Osteoblast (primary cell): Measurements from ENCODE around the gene BRAT1. TPM values are rescaled to one million over a fixed set of nuclear protein-coding genes. Genes with fewer than 3 reads are reported as not detected.
"Not testable (repeated sequence)": the region's sequence is repeated elsewhere in the genome, so short reads cannot be mapped to it uniquely, and the experiment has no call there.

Experiments
- DNase-seq: peaks from one replicate; pipeline ENCODE4 v3.0.0; 2011; ENCODE audit warnings: low spot score, mixed read lengths; ENCODE audit not compliant: insufficient read length; ENCODE audit errors: missing footprints
- H2AFZ ChIP-seq: 2 replicates; pipeline ENCODE4 v1.6.0; 2011; ENCODE audit warnings: mild to moderate bottlenecking, low read length
- H3K27ac ChIP-seq: 2 replicates; pipeline ENCODE4 v1.5.1; 2011; ENCODE audit warnings: mild to moderate bottlenecking, low read depth, low read length, moderate library complexity
- H3K27me3 ChIP-seq: 2 replicates; pipeline ENCODE4 v1.6.0; 2012; ENCODE audit warnings: mild to moderate bottlenecking, control low read depth, inconsistent platforms, low read length, moderate library complexity; ENCODE audit not compliant: insufficient read depth
- H3K36me3 ChIP-seq: 2 replicates; pipeline ENCODE4 v1.5.1; 2011; ENCODE audit warnings: mild to moderate bottlenecking, low read length, control low read depth, moderate library complexity; ENCODE audit not compliant: insufficient read depth
- H3K4me1 ChIP-seq: 2 replicates; pipeline ENCODE4 v1.5.1; 2011; ENCODE audit warnings: mild to moderate bottlenecking, low read length, control low read depth, moderate library complexity; ENCODE audit not compliant: insufficient read depth
- H3K4me2 ChIP-seq: 2 replicates; pipeline ENCODE4 v1.6.0; 2011; ENCODE audit warnings: mild to moderate bottlenecking, low read length; ENCODE audit not compliant: insufficient read depth
- H3K4me3 ChIP-seq: fragments of 200-600 bp; sonication (generic); 3 replicates; pipeline ENCODE4 v1.5.1; 2012; ENCODE audit warnings: mild to moderate bottlenecking, low read length, inconsistent platforms; ENCODE audit not compliant: insufficient read depth
- H3K79me2 ChIP-seq: 2 replicates; pipeline ENCODE4 v1.6.0; 2012; ENCODE audit warnings: mild to moderate bottlenecking, low read length, control low read depth, inconsistent platforms; ENCODE audit not compliant: insufficient read depth
- H3K9me3 ChIP-seq: 2 replicates; pipeline ENCODE4 v1.5.1; 2011; ENCODE audit warnings: low read depth, low read length, control low read depth
- H4K20me1 ChIP-seq: 2 replicates; pipeline ENCODE4 v1.6.0; 2012; ENCODE audit warnings: mild to moderate bottlenecking, low read length, control low read depth; ENCODE audit not compliant: insufficient read depth
- CTCF ChIP-seq: IDR thresholded peaks from 2 replicates; pipeline ENCODE4 v1.5.1; 2011; ENCODE audit warnings: mild to moderate bottlenecking, low read depth, low read length, moderate library complexity; ENCODE audit errors: extremely low read depth
- total RNA-seq: library from RNA; depleted of rRNA; stranded (reverse); fragments of >200 nt; gene quantifications from 2 replicates; pipeline ENCODE4 v1.2.3, GENCODE V29; 2012

The BRAT1 gene
- total RNA-seq, 1 donor: 28.2 TPM

DNA sequence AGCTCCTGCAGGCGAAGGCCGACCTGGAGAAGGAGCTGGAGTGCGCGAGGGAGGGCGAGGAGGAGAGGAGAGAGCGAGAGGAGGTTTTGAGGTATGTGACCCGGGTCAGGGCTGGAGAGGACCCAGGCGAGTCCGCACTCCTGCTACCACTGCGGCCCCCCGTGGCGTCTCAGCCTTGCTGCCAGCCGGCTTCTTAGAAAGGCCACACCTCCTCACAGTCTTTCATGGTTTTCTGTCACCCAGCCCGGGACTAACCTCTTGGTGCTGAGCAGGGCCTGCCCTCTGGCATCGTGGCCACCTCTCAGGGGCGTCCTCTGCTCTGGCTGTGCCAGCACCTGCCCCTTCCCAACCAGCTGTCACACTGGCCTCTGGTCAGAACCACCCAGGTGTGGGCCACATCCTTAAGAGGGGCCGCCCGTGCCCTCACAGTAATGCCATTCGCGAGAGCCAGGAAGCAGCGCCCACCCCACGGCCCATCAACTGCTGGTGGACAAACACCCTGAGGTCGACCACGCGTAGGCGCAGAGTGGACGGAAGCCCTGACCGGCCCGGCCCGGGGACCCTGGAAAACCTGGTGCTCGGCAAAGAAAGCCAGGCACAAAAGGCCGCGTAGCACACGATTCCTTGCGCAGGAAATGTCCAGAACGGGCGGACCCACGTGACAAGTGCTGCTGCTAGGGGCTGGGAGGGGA, 37.9 kb upstream of the BRAT1 start:
- Histone ChIP-seq H4K20me1 (no peaks in the 10 kb centered on the region), H3K27ac (no peak overlapping the region), H3K4me3 (no peak overlapping the region), H3K9me3 (no peaks in the 10 kb centered on the region), H3K79me2 (no peaks in the 10 kb centered on the region), H2AFZ (no peak overlapping the region), H3K4me2 (no peak overlapping the region), H3K36me3 (peaks cover 15% of the 10 kb centered on the region), H3K4me1 (no peaks in the 10 kb centered on the region), H3K27me3 (no peaks in the 10 kb centered on the region)
- TF ChIP-seq CTCF: no peak
- DNase-seq: no peak

DNA sequence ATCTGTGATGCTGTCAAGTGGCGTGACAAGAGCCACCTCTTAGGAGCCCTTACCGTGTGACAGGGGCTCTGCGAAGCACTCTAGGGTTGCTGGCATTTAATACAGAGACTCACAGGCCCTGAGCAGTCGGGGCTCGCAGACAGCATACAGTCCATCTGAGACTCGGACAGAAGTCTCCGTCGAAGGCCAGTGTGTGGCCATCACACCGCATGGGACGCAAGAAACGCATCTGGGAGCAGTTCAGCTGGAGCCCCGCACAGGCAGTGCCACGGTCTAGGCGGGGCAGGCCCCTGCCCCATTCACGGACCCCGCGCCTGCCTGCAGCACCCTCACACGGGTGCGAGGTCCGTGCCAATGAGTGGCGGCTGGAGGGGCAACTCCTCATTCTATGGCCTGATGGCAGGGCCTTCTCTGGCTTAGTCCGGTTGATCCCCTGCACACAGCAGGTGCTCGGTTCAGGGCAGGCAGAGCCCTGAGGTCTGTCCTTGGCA, 37.1 kb upstream of the BRAT1 start:
- Histone ChIP-seq H3K27me3 (no peaks in the 10 kb centered on the region), H2AFZ (no peak overlapping the region), H3K4me1 (no peaks in the 10 kb centered on the region), H3K79me2 (no peaks in the 10 kb centered on the region), H4K20me1 (no peaks in the 10 kb centered on the region), H3K9me3 (no peaks in the 10 kb centered on the region), H3K4me2 (no peak overlapping the region), H3K36me3 (peaks cover 15% of the 10 kb centered on the region), H3K27ac (no peak overlapping the region), H3K4me3 (no peak overlapping the region)
- TF ChIP-seq CTCF: no peak
- no peak for DNase-seq

DNA sequence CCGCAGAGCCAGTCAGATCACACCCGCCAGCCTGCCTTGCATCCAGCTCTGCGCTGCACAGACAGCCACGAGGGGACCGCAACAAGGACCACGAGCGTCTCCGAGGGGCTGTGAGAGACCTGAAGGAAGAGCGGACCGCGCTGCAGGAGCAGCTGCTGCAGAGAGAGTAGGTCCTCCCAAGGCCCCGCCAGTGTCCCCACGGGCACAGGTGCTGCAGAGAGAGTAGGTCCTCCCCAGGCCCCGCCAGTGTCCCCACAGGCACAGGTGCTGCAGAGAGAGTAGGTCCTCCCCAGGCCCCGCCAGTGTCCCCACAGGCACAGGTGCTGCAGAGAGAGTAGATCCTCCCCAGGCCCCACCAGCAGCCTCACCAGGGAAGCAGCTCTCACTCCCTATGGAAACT, 34.6 kb upstream of the BRAT1 start:
- H3K4me2 ChIP-seq, H3K4me1 ChIP-seq, H2AFZ ChIP-seq, H3K27me3 ChIP-seq, H3K79me2 ChIP-seq, H4K20me1 ChIP-seq, H3K27ac ChIP-seq, DNase-seq, H3K9me3 ChIP-seq, H3K4me3 ChIP-seq: not testable (repeated sequence)
- H3K36me3 ChIP-seq: peaks cover 21% of the 10 kb centered on the region

DNA sequence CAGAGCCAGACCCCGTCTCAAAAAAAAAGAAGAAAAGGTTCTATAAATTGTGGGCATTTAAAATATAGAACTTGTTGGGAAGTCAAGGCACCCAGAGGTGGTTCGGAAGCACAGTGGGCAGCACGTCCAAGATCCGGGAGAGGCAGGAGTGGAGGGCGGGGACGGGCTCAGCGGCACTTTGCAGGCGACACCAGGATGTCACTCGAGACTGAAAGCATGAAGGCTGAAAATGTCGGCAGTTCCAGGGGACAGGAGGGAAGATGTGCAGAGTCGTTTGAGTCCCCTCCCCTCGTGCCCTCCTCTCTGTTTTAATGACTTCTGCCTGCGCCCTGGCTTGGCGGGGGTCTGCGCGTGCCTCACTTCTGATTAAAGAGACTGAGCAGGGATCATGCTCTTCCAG, 34.0 kb upstream of the BRAT1 start:
- Histone ChIP-seq H2AFZ (no peak overlapping the region), H3K27me3 (no peaks in the 10 kb centered on the region), H3K79me2 (no peaks in the 10 kb centered on the region), H3K9me3 (no peaks in the 10 kb centered on the region), H3K4me1 (no peaks in the 10 kb centered on the region), H3K4me2 (no peak overlapping the region), H3K4me3 (no peak overlapping the region), H4K20me1 (no peaks in the 10 kb centered on the region), H3K36me3 (peaks cover 21% of the 10 kb centered on the region), H3K27ac (no peak overlapping the region)
- no peak for DNase-seq
- TF ChIP-seq CTCF: no peak
